Hematopoietic multipotent progenitor cell treated with erythropoietin and hydrocortisone succinate and interleukin-3 and kit ligand, for 4 days (in vitro differentiated cells): ENCODE results near the gene SPTBN2.
A peak's percentile ranks its signal among the peaks of the same experiment; 100 is the strongest.
"Not testable (repeated sequence)": the region's sequence is repeated elsewhere in the genome, so short reads cannot be mapped to it uniquely, and the experiment has no call there.

ENCODE experiments used
- DNase-seq: peaks from one replicate; pipeline ENCODE4 v3.0.0-alpha.2; 2015

SPTBN2 gene

DNA sequence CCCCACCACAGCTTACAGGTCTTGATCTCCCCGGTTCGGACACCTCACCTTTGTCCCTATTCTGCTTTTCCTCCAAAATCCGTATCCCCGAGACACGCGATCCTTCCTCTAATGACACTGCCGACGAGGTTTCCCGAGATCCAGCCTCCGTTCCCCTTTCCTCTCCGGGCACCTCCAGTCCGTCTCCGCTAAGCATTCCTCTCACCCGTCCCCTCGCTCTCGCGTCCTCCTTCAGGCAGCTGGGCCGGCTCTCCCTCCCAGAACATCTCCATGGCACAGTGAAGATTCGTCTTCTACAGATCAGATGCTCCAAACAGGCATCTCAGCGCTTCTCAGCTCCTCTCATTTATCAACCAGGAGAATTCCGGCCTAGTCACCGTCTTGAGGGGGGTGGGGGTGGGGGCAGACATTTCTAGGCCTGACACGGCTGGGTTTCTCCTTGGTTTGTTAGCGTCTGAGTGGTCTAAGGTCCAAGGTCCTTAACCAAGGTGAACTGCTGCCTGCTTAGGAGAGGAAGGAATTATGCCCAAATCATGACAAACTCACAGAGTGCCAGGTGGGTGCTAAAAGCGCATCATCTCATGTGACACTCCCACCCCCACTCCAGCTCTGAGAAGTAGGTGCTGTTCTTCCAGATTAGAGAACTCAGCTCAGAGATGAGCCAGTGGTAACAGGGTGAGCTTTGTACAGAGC lies at the start of gene SPTBN2:
SPTBN2 (minus strand) TSS at position 524 of the 693 bp plus-strand sequence. CDS start 7,976 bp downstream, outside the sequence.
- DNase-seq: no peak

- DNase-seq: no peak
Observed at GRCh38 chr11:66768818-66769217, 39.8 kb upstream of the SPTBN2 start.

DNA sequence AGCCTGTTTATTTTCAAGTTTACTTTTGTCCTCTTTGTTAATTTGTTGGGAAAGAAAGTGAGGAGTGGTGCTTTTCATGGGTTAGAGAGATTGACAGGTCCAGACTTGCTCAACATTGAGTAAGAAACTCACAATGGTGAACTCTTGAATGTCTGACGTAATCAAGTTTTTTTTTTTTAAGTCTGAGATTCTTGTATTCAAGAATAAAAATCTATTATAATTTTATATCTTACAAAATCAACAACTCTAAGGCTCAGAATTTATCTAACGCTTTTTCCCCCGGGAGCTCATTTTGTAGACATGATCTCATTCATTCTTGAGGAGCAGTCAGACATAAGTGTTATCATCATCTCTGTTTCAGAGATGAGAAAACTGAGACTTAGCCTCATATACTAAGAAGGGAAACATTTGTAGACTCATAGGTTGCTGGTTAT lies 39.1 kb upstream of the SPTBN2 start:
- peak; percentile 22 for DNase-seq

DNA sequence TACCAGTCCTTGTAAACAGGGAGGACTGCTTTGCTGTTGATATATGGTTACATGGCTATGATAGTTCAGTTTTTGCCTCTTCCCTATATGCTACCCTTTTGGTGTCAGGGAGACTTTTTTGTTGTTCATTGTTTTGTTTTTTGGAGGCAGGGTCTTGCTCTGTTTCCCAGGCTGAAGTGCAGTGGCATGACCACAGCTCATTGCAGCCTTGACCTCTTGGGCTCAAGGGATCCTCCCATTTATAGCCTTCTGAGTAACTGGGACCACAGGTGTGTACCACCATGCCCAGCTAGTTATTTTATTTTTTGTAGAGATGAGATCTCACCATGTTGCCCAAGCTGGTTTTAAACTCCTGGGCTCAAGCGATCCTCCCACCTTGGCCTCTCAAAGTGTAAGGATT lies 38.6 kb upstream of the SPTBN2 start:
- no peak for DNase-seq

DNA sequence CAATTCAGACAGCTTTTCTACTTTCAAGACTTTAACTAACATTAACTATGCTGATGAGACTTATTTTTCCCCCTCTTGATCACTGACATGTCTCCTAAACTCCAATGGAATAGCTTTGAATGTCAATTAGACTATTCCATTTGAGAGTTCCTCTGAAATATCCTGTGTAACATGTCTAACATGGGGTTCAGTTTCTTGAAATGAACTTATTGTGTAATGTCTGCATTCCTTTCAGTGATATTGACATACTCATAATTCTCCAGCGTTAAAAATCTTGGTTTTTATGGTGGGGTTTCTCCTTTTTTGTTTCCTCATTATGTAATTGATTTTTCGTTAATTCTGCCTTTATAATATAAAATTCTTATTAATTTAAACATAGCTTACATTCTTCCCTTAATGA lies 37.7 kb upstream of the SPTBN2 start:
- no peak for DNase-seq

- DNase-seq: no peak
Observed at GRCh38 chr11:66762088-66762487, 33.1 kb upstream of the SPTBN2 start.

- no peak for DNase-seq
Observed at GRCh38 chr11:66752148-66752547, 23.1 kb upstream of the SPTBN2 start.

DNA sequence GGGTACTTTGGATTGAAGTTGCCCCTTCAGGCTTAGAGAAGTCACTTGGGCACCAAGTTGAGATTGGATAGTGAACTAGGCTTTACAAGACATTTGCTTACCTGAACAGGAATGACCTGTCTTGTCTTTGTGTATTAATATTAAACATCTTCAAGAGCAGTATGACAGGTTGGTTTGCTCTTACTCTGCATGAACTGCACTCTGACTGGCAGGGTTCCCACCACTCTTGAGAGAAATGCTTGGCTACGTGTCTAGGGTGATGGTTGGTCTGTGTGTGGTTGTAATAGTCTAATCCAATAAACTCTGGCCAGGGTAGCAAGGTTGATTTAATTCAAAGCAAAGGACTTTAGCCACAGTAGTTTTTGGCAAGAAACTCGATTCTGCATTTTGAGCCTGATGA lies 20.1 kb upstream of the SPTBN2 start:
- DNase-seq: no peak

GRCh38 chr11:66747480-66747879 lies 18.5 kb upstream of the SPTBN2 start:
- no peak for DNase-seq

- no peak for DNase-seq
Observed at GRCh38 chr11:66745356-66746235, 16.6 kb upstream of the SPTBN2 start.

- peak; percentile 81 for DNase-seq
Observed at GRCh38 chr11:66744485-66745355, 15.7 kb upstream of the SPTBN2 start.

- no peak for DNase-seq
Observed at GRCh38 chr11:66743271-66743968, 14.4 kb upstream of the SPTBN2 start.

DNA sequence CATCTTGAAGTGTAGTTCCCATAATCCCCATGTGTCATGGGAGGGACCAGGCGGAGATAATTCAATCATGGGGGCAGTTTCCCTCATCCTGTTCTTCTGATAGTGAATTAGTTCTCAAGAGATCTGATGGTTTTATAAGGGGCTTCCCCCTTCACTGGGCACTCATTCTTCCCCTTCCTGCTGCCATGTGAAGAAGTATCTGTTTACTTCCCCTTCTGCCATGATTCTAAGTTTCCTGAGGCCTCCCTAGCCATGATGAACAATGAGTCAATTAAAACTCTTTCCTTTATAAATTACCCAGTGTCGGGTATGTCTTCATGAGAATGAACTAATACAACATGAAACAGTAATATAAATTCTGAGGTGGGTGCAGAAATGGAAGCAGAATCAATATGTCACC lies 12.1 kb upstream of the SPTBN2 start:
- DNase-seq: no peak

DNA sequence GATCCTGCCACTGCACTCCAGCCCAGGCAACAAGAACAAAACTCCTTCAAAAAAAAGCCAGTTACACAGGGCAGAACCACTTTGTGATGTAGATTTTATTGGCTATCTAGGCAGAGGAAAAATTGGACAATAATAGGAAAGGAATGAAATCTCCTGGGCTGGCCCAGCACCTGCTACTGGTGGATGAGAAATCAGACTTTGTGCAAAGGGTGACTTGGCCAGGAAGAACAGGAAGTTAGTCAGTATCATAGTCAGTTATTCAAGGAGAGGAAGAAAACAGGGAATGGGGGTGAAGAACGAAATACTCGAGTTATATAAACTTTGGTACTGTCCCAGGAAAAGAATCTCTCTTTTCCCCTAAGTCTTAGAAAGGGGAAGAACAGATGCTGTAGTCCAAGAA lies 11.0 kb upstream of the SPTBN2 start:
- DNase-seq: no peak

- DNase-seq: no peak
Observed at GRCh38 chr11:66734215-66734614, 5.2 kb upstream of the SPTBN2 start.

DNA sequence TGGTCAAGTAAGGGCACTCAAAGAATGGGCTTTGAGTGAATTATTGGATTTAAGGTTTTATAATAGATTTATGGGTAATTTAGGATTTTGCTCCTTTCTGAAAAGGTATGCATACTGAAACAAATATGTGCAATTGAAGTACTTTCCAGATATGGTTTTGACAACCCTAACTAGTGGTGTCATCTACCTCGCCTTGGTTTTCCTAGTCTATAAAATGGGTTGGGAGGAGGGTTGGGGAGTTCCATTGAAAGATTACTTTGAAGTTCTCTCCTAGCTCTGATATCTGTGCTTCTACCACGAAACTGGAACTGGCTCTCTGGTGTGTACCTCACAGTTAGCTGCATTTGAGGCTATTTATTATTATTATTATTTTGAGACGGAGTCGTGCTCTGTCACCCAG lies 431 bp upstream of the SPTBN2 start:
- no peak for DNase-seq

DNA sequence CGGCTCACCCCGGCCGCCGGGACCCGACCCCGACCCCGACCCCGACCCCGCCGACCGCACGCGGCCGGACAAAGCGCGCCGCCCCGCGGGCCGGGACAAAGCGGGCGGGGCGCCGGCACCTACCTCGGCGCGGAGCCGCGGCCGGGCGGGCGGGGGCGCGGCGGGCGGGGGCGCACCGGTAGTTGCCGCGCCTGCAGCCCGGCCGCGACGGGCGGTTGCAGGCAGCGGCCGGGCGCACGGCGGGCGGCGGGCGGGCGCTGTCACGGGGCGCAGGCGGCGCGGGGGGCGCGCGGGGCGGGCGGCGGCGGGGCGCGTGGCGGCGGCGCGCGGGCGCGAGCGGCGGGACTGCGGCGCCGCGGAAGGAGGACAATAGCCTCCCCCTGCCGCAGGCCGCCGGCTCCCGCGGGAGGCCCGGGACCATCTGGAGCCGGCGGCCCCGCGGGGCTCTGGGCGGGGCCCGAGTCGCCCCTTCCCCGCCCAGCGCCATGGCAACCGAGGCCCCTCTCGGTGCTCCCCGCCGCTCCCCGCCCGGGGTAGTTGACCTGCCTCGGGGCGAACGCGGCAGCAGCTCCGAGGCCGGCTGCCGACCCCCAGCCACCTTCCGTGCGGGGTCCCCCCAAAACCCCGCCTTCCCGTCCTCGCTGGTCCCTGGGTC lies 851 bp downstream of the SPTBN2 start:
- DNase-seq: no peak

GRCh38 chr11:66727282-66728037 lies 1.6 kb downstream of the SPTBN2 start:
- peak; percentile 36 for DNase-seq

DNA sequence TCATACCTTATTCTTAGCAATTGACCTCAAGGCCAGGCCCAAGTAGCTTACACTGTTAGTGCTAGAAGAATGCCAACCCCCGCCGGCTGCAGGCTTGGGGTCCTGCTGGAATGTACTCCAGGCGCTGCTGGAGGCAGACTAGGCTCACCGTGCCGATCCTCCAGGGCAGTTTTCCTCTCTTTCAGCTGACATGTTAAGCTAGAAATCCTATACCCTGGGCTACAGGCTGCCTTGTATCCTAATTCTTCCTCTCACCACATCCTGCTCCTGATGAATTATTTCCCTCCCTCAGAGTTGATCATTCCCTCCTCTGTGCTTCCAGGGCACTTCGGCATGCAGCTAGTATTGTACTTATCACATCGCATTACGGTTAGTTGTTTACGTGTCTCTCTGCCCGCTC lies 3.4 kb downstream of the SPTBN2 start:
- no peak for DNase-seq

- DNase-seq: no peak
Observed at GRCh38 chr11:66725114-66725513, 3.9 kb downstream of the SPTBN2 start.

DNA sequence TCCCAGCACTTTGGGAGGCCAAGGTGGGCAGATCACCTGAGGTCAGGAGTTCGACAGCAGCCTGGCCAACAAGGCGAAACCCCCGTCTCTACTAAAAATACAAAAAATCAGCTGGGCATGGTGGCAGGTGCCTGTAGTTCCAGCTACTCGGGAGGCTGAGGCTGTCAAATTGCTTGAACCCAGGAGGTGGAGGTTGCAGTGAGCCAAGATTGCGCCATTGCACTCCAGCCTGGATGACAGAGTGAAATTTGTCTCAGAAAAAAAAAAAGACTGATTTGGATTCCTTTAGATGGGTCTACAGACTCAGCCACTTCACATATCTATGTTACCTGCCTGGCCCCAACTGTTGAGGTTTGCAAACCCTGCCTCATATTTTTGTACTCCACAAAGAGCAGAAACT lies 4.8 kb downstream of the SPTBN2 start:
- not testable (repeated sequence) for DNase-seq
